Gastroesophageal sphincter (tissue), 4 donors: Measurements from ENCODE around the gene C1QL1. TPM values are rescaled to one million over a fixed set of nuclear protein-coding genes. Genes with fewer than 3 reads are reported as not detected.

ENCODE experiments used
- ATAC-seq: fragments of 150-250 bp; one replicate; pipeline ENCODE4 v1.9.1; 2016; ENCODE audit warnings: mild to moderate bottlenecking, moderate library complexity
- H3K27ac ChIP-seq, 4 donors: fragments of 200-600 bp; sonication (generic) in 3 of 4; 1 replicate in 3 of 4; 2 replicates in 1 of 4; pipeline ENCODE4 v1.5.1; 2016 to 2019
- H3K27me3 ChIP-seq: fragments of 200-600 bp; sonication (generic); one replicate; pipeline ENCODE4 v1.5.1; 2019
- H3K36me3 ChIP-seq, 2 donors: fragments of 200-600 bp; sonication (generic); one replicate each; pipeline ENCODE4 v1.5.1; 2019; ENCODE audit warnings: control low read depth in 1 of 2
- H3K4me1 ChIP-seq, 3 donors: fragments of 200-600 bp; sonication (generic); 1 replicate in 2 of 3; 2 replicates in 1 of 3; pipeline ENCODE4 v1.5.1; 2016 to 2019; ENCODE audit warnings: control low read depth in 2 of 3
- H3K4me3 ChIP-seq, 2 donors: fragments of 200-600 bp; sonication (generic); one replicate each; pipeline ENCODE4 v1.5.1; 2019; ENCODE audit warnings: mild to moderate bottlenecking in 1 of 2, moderate library complexity in 1 of 2
- H3K9me3 ChIP-seq, 3 donors: fragments of 200-600 bp; sonication (generic); one replicate each; pipeline ENCODE4 v1.5.1; 2017 to 2019; ENCODE audit warnings: control low read depth in 2 of 3
- CTCF ChIP-seq, 4 experiments: fragments of 200-600 bp in 2 of 4; fragments of 450-650 bp in 2 of 4; sonication (generic) in 1 of 4; IDR thresholded peaks; one replicate each; pipeline ENCODE4 v1.5.1; 2017 to 2019; ENCODE audit warnings: antibody characterized with exemption in 4 of 4, mild to moderate bottlenecking in 2 of 4, moderate library complexity in 2 of 4
- EP300 ChIP-seq: sonication (generic); formaldehyde crosslinking; IDR thresholded peaks from one replicate; pipeline ENCODE4 v1.6.1; 2017; ENCODE audit warnings: antibody characterized with exemption, mild to moderate bottlenecking
- POLR2A ChIP-seq, 2 donors: fragments of 450-650 bp; IDR thresholded peaks; one replicate each; pipeline ENCODE4 v1.6.1; 2017; ENCODE audit warnings: antibody characterized with exemption in 2 of 2, mild to moderate bottlenecking in 2 of 2, moderate library complexity in 1 of 2
- POLR2AphosphoS5 ChIP-seq: sonication (generic); formaldehyde crosslinking; IDR thresholded peaks from one replicate; pipeline ENCODE4 v1.6.1; 2017; ENCODE audit warnings: antibody characterized with exemption
- WGBS, 2 donors: methylation state at CpG; one replicate each; pipeline ENCODE4 v1.1.5; 2018; ENCODE audit warnings: low coverage in 1 of 2; 5-methylcytosine and 5-hydroxymethylcytosine counted together
- total RNA-seq, 4 donors: library from RNA; depleted of rRNA; stranded (reverse); fragments of >200 nt; gene quantifications; one replicate each; pipeline ENCODE4 v1.1.0, GENCODE V29; 2016

Gene C1QL1
- total RNA-seq, 4 donors from 2014 or later: 4.1 to 7.1 (median 5.0) TPM

GRCh38 chr17:44960691-44961090 lies 7.4 kb downstream of the C1QL1 start:
- Histone ChIP-seq H3K36me3 (no peaks in the 10 kb centered on the region), H3K27ac (no peak overlapping the region), H3K9me3 (no peaks in the 10 kb centered on the region), H3K4me3 (no peak overlapping the region), H3K27me3 (peaks cover 41% of the 10 kb centered on the region), H3K4me1 (peaks cover 0 to 10% (median 5%) of the 10 kb centered on the region in 3 donors)
- ATAC-seq: no peak
- TF ChIP-seq POLR2AphosphoS5 (no peak), EP300 (no peak), POLR2A (IDR thresholded peaks at IDR 0.05) (no peak), CTCF (IDR thresholded peaks at IDR 0.05) (no peak)
- no CpG with 5 or more reads among the region's 2 CpGs for whole genome bisulfite sequencing, 2 donors

DNA sequence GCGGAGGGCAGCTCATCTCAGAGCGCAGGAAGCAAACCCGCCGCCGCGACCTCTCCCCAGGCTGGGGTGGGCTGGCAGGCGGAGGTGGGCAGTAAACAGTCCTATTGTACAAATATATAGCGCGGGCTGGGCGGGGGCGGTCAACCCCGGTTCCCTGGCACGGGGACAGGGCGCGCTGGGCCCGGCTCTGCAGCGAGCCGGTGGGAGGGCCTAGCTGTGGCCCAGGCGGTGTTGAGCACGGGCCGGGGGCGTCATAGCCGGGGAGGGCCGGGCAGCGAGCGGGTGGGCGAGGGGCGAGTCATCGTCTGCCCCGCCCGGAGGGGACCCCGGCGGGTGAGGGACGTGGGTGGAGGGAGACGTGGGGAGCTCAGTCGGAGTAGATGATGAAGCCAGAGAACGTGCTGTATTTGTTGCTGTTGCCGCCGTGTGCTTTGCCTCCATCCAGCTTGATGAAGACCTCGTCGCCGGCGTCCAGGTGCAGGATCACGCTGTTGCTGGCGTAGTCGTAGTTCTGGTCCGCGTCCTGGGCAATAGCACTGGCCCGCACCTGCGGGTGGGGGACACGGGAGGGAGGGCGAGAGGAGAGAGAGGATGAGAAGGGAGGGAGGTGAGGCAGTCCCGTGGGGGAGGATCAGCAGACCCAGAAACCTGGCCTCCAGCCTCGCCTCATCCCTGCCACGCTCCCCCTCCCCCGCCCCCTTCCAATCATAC lies 8.1 kb downstream of the C1QL1 start:
- Histone ChIP-seq H3K9me3 (no peaks in the 10 kb centered on the region), H3K36me3 (no peaks in the 10 kb centered on the region), H3K27me3 (peaks cover 34% of the 10 kb centered on the region), H3K4me1 (peaks cover 0 to 10% (median 5%) of the 10 kb centered on the region in 3 donors), H3K27ac (no peak overlapping the region), H3K4me3 (no peak overlapping the region)
- no peak for TF ChIP-seq EP300
- no peak for TF ChIP-seq POLR2A (IDR thresholded peaks at IDR 0.05)
- TF ChIP-seq POLR2AphosphoS5: no peak
- no peak for TF ChIP-seq CTCF (IDR thresholded peaks at IDR 0.05)
- WGBS, 2 donors: 0 to 50% methylated on average over 1 to 18 of the region's 56 CpGs
- ATAC-seq: no peak

DNA sequence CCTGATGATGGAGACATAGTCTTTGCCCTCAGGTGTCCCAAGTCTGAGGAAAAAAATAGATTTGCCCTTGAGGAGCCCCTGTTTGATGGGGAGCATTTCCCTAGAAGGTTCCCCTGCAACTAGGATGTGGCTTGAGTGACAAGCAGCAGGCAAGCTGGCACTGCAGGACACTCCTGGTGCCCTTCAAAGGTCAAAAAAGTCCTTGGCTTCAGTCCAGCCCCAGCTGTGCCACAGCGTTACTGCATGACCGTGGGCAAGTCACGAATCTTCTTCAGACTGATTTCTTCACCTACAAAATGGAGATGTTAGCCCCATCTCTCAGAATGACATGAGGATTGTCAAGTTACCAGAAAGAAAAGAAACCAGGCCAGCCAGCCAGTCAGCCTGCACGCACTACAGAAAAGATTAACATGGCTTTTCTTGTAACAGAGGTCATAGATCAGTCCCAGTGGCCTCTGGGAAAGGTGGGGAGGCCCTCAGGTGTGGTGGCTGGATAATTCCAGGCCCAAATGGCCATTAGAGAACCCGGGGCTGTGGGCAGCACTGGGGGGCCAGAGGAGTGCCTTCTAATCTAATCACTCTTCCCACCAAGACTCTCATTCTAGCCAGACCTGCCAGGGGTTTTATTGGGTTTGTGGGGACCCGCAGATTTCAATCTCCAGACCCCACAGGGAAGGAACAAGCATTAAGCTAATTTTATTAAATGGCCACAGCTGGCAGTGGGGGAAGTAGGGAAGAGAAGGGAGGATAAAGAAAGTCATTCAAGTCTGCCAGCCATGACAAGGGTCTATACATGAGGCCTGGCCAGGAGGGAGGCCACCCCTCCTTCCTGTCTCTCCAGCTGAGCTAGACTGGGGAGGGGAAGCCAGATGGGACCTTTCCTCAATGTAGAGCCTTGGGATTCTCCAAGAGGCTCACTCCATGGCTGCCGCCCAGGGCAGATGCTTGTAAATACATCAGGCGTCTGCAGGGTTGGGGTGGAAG lies 10.8 kb downstream of the C1QL1 start:
- 67 to 75% methylated on average over 2 to 3 of the region's 8 CpGs for WGBS, 2 donors
- ATAC-seq: no peak
- Histone ChIP-seq H3K4me3 (no peak overlapping the region), H3K27me3 (peaks cover 22% of the 10 kb centered on the region), H3K9me3 (no peaks in the 10 kb centered on the region), H3K4me1 (peaks cover 0 to 10% (median 5%) of the 10 kb centered on the region in 3 donors), H3K36me3 (no peaks in the 10 kb centered on the region), H3K27ac (no peak overlapping the region)
- TF ChIP-seq CTCF (IDR thresholded peaks at IDR 0.05) (no peak), POLR2A (IDR thresholded peaks at IDR 0.05) (no peak), EP300 (no peak), POLR2AphosphoS5 (no peak)

DNA sequence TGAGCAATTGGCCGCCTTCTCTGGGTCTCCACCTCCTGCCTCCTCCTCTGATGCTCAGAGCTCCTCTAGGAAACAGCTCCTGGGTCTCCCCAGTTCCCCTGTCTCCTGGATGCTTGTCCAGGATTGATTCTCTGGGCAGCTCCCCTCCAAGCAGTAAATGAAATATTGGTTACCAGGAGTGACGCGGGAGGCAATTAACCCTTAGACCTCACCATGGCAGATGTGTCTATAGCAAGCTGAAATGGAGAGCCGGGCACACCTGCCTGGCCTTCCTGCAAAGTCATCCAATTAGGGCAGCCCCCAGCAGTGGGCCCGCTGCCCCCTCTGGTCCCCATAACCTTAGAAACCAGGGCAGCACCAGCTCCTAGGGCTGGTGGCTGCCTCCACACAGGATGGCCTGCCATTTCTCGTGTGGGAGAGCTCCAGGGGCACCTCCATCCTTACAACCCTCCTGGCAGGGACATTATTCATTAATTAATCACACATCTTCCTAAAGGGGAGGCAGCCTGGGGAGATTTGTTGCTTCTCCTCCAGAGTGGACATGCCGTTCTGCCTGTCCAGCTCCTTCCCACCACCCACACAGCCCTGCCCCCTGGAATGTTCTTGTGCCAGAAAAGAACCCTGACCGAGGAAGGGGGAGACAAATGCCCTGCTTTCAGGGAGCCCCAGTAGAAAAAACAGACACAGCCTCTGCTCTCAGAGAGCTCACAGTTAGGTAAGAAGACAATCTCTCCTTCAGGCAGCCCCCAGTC lies 12.3 kb downstream of the C1QL1 start:
- WGBS, 2 donors: 41 to 90% methylated on average over 2 of the region's 8 CpGs
- Histone ChIP-seq H3K36me3 (no peaks in the 10 kb centered on the region), H3K4me1 (peaks cover 0 to 10% (median 5%) of the 10 kb centered on the region in 3 donors), H3K27ac (no peak overlapping the region), H3K4me3 (no peak overlapping the region), H3K27me3 (peaks cover 20% of the 10 kb centered on the region), H3K9me3 (no peaks in the 10 kb centered on the region)
- TF ChIP-seq CTCF (IDR thresholded peaks at IDR 0.05) (no peak), EP300 (no peak)
- ATAC-seq: no peak
